ENCODE measurements around the gene ZNF423. TPM values are rescaled to one million over a fixed set of nuclear protein-coding genes. Genes with fewer than 3 reads are reported as not detected.

Gene ZNF423
- total and polyA plus RNA-seq, 2 experiments from 2014 or later = 14.9 to 41.8 TPM

- Histone ChIP-seq H3F3A (replicated peaks; ENCODE audit: low read depth) (no peaks in the 10 kb centered on the region), H4K20me1 (replicated peaks; ENCODE audit: insufficient read depth) (0 out of 2 replicates have a peak, but pooled peaks cover 3% of the 10 kb centered on the region), H3K4me1 (ENCODE audit: insufficient read depth) (peaks cover 23% of the 10 kb centered on the region), H3K4me3 (no peak overlapping the region), H3K36me3 (ENCODE audit: insufficient read depth) (no peaks in the 10 kb centered on the region), H2AFZ (no peak overlapping the region), H3K79me2 (replicated peaks; ENCODE audit: insufficient read depth) (no peaks in the 10 kb centered on the region; the same call in 1 of the 2 replicates), H3K4me2 (no peak overlapping the region), H3K9me2 (ENCODE audit: insufficient read depth) (no peaks in the 10 kb centered on the region), H3K27me3 (ENCODE audit: insufficient read depth) (no peaks in the 10 kb centered on the region), H3K27ac (ENCODE audit: low read depth) (no peak overlapping the region)
- Mint-ChIP-seq H3K9me3 (no peaks in the 10 kb centered on the region), H3K27me3 (ENCODE audit: insufficient read depth, low read depth, poor library complexity) (peaks cover 6% of the 10 kb centered on the region), H3K27ac (no peak overlapping the region), H3K4me3 (no peak overlapping the region), H3K4me1 (peaks cover 55% of the 10 kb centered on the region), H3K36me3 (ENCODE audit: low read depth) (no peaks in the 10 kb centered on the region)
- DNase-seq (ENCODE audit: low spot score) (no peak), ATAC-seq (no peak)
- TF ChIP-seq STAT1 (IDR thresholded peaks at IDR 0.05; ENCODE audit: unreplicated experiment) = no peak
- no peak for TF ChIP-seq EZH2 (IDR thresholded peaks at IDR 0.05; ENCODE audit: low read depth, unreplicated experiment)
- TF ChIP-seq CTCF (conservative IDR thresholded peaks at IDR 0.05; ENCODE audit: low read depth in 2 of 2) = no peak
- no peak for TF ChIP-seq NANOG (IDR thresholded peaks at IDR 0.05; ENCODE audit: borderline replicate concordance)
- TF ChIP-seq ZNF331 (CRISPR knock-in tag; IDR thresholded peaks at IDR 0.05; ENCODE audit: low read depth) = no peak
These were observed 257.3 kb downstream of the ZNF423 start for GRCh38 chr16:49598383-49599170.

- Histone ChIP-seq H3K4me2 (no peak overlapping the region), H3K27ac (ENCODE audit: low read depth) (no peak overlapping the region), H3K4me3 (no peak overlapping the region), H4K20me1 (replicated peaks; ENCODE audit: insufficient read depth) (0 out of 2 replicates have a peak, but pooled peaks cover 3% of the 10 kb centered on the region), H3K4me1 (ENCODE audit: insufficient read depth) (peaks cover 23% of the 10 kb centered on the region), H3F3A (replicated peaks; ENCODE audit: low read depth) (no peaks in the 10 kb centered on the region), H3K27me3 (ENCODE audit: insufficient read depth) (no peaks in the 10 kb centered on the region), H3K9me2 (ENCODE audit: insufficient read depth) (no peaks in the 10 kb centered on the region), H2AFZ (no peak overlapping the region), H3K36me3 (ENCODE audit: insufficient read depth) (no peaks in the 10 kb centered on the region), H3K79me2 (replicated peaks; ENCODE audit: insufficient read depth) (no peaks in the 10 kb centered on the region; the same call in 1 of the 2 replicates)
- Mint-ChIP-seq H3K27me3 (ENCODE audit: insufficient read depth, low read depth, poor library complexity) (peaks cover 6% of the 10 kb centered on the region), H3K9me3 (no peaks in the 10 kb centered on the region), H3K4me1 (peaks cover 57% of the 10 kb centered on the region), H3K27ac (no peak overlapping the region), H3K4me3 (no peak overlapping the region), H3K36me3 (ENCODE audit: low read depth) (no peaks in the 10 kb centered on the region)
- no peak for ATAC-seq
- TF ChIP-seq CREB1 (CRISPR knock-in tag; IDR thresholded peaks at IDR 0.05; ENCODE audit: low read depth) = no peak
- no peak for DNase-seq (ENCODE audit: low spot score)
These were observed 258.1 kb downstream of the ZNF423 start for GRCh38 chr16:49597796-49598195.

- H3K36me3 Mint-ChIP-seq (ENCODE audit: low read depth) = no peaks in the 10 kb centered on the region
- ATAC-seq = peak; percentile 43
- H3K4me3 Mint-ChIP-seq = no peak overlapping the region
- no peaks in the 10 kb centered on the region for H3K36me3 ChIP-seq (ENCODE audit: insufficient read depth)
- H3K27me3 ChIP-seq (ENCODE audit: insufficient read depth) = no peaks in the 10 kb centered on the region
- peaks cover 26% of the 10 kb centered on the region for H3K4me1 ChIP-seq (ENCODE audit: insufficient read depth)
- no peaks in the 10 kb centered on the region for H3K9me2 ChIP-seq (ENCODE audit: insufficient read depth)
- H3K9me3 Mint-ChIP-seq = no peaks in the 10 kb centered on the region
- no peaks in the 10 kb centered on the region; the same call in 1 of the 2 replicates for H3K79me2 ChIP-seq (replicated peaks; ENCODE audit: insufficient read depth)
- peaks cover 57% of the 10 kb centered on the region for H3K4me1 Mint-ChIP-seq
- H3K4me2 ChIP-seq = peak overlapping the region; percentile 5; the same call in 1 of the 2 replicates
- H3F3A ChIP-seq (replicated peaks; ENCODE audit: low read depth) = no peaks in the 10 kb centered on the region
- no peak overlapping the region for H3K27ac ChIP-seq (ENCODE audit: low read depth)
- H2AFZ ChIP-seq = no peak overlapping the region
- no peak overlapping the region for H3K4me3 ChIP-seq
- H4K20me1 ChIP-seq (replicated peaks; ENCODE audit: insufficient read depth) = 0 out of 2 replicates have a peak, but pooled peaks cover 3% of the 10 kb centered on the region
- H3K27me3 Mint-ChIP-seq (ENCODE audit: insufficient read depth, low read depth, poor library complexity) = peaks cover 8% of the 10 kb centered on the region
- DNase-seq (ENCODE audit: low spot score) = no peak
- no peak overlapping the region for H3K27ac Mint-ChIP-seq
- TF ChIP-seq REST (IDR thresholded peaks at IDR 0.05; ENCODE audit: unreplicated experiment) = no peak
These were observed 259.1 kb downstream of the ZNF423 start for GRCh38 chr16:49596648-49597291.
